Measurements from ENCODE around the gene PHC2. TPM values are rescaled to one million over a fixed set of nuclear protein-coding genes. Genes with fewer than 3 reads are reported as not detected.
A peak's percentile ranks its signal among the peaks of the same experiment; 100 is the strongest.

PHC2 gene
- total RNA-seq, 1 experiment from 2014 or later = 176 TPM

DNA sequence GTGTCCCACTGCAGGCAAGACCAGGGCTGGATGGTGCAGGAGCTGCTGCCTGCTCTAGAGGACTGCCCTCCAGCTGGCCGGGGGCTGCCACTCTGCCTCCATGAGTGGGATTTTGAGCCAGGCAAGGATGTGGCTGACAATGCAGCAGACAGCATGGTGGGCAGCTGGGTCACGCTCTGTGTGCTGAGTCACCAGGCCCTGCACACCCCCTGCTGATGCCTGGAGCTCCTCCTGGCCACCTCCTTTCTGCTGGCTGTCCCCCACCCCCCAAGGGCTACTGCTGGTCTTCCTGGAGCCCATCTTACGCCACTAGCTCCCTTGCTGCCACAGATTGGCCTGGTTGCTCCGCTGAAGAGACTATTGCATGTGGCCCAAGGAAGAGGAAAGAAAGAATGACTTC lies 37.6 kb upstream of the PHC2 start:
- DNase-seq (ENCODE audit: low read depth, low spot score) (no peak), ATAC-seq (no peak)
- TF ChIP-seq ZFX (IDR thresholded peaks at IDR 0.05) = no peak
- TF ChIP-seq FOSL1 (IDR thresholded peaks at IDR 0.05; ENCODE audit: low read depth) = no peak
- TF ChIP-seq EGR1 (IDR thresholded peaks at IDR 0.05; ENCODE audit: low read depth) = no peak
- TF ChIP-seq EZH2 (IDR thresholded peaks at IDR 0.05) = no peak
- TF ChIP-seq CTCF (IDR thresholded peaks at IDR 0.05 in 2 of 3, conservative IDR thresholded peaks at IDR 0.05 in 1 of 3; ENCODE audit: borderline replicate concordance in 1 of 3, insufficient read depth in 1 of 3, low read depth in 2 of 3, low read length in 2 of 3) = no peak
- TF ChIP-seq CBX3 (IDR thresholded peaks at IDR 0.05; ENCODE audit: low read depth) = no peak
- no peak for TF ChIP-seq RAD21 (IDR thresholded peaks at IDR 0.05; ENCODE audit: low read depth)
- no peak for TF ChIP-seq YY1 (IDR thresholded peaks at IDR 0.05; ENCODE audit: extremely low read depth, insufficient replicate concordance, low read depth, low read length)
- TF ChIP-seq ELF1 (IDR thresholded peaks at IDR 0.05; ENCODE audit: borderline replicate concordance, low read depth) = no peak
- TF ChIP-seq, protein P1, sequence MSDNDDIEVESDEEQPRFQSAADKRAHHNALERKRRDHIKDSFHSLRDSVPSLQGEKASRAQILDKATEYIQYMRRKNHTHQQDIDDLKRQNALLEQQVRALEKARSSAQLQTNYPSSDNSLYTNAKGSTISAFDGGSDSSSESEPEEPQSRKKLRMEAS (IDR thresholded peaks at IDR 0.05) = no peak
- no peak for TF ChIP-seq POLR2AphosphoS5 (IDR thresholded peaks at IDR 0.05; ENCODE audit: low read depth, low read length)
- no peak for TF ChIP-seq TCF7L2 (IDR thresholded peaks at IDR 0.05; ENCODE audit: borderline replicate concordance, extremely low read depth, insufficient read depth, insufficient read length)
- TF ChIP-seq ATF3 (IDR thresholded peaks at IDR 0.05) = no peak
- no peak for TF ChIP-seq JUND (IDR thresholded peaks at IDR 0.05)
- Histone ChIP-seq H3K27me3 (ENCODE audit: insufficient read depth, low read length) (no peaks in the 10 kb centered on the region), H3K9me3 (ENCODE audit: control insufficient read depth in 1 of 2, insufficient read depth in 1 of 2, low read depth in 1 of 2, low read length in 2 of 2) (no peaks in the 10 kb centered on the region), H3K36me3 (ENCODE audit: control insufficient read depth in 1 of 2, insufficient read depth in 2 of 2, low read length in 2 of 2) (no peaks in the 10 kb centered on the region), H4K20me1 (ENCODE audit: insufficient read depth) (no peaks in the 10 kb centered on the region), H2AFZ (ENCODE audit: low read depth, low read length, poor library complexity, severe bottlenecking) (no peak overlapping the region), H3K27ac (ENCODE audit: low read depth, low read length) (no peak overlapping the region; the same call in 1 of the 2 replicates), H3K4me1 (ENCODE audit: control insufficient read depth in 1 of 2, insufficient read depth in 2 of 2, low read length in 2 of 2) (peaks cover 6 to 38% of the 10 kb centered on the region in 2 experiments; a peak in 3 of 4 replicates), H3K9me2 (ENCODE audit: insufficient read depth) (no peaks in the 10 kb centered on the region), H3K4me3 (replicated peaks in 1 of 2; ENCODE audit: low read depth in 1 of 2, low read length in 2 of 2) (no peak overlapping the region), H3K9ac (ENCODE audit: low read length) (no peak overlapping the region), H3K4me2 (ENCODE audit: low read length) (0 out of 2 replicates have a peak overlapping the region, but pooled peaks have one; percentile 19), H3K79me2 (ENCODE audit: insufficient read depth, low read length) (peaks cover 8% of the 10 kb centered on the region; the same call in 1 of the 2 replicates)
- no TSS peak for BruUV-seq (replicated peaks)
- CTCF ChIA-PET = interaction anchor here (0.6 kb wide), 1 partner anchor 152 kb away, joined by 3 read pairs; no protein-coding TSS in a partner anchor
- POLR2A ChIA-PET = no interaction called here
- RAD21 ChIA-PET (ENCODE audit: low non-redundant PET in 1 of 2, low total read pairs in 2 of 2, uncharacterized antibody in 2 of 2, unreplicated experiment in 2 of 2) = no interaction called here
- intact Hi-C loops (cut with micrococcal nuclease) = no loop called here

Data from HCT116 (cell line).